Measurements from ENCODE around the gene RABL6.
"Not testable (repeated sequence)": the region's sequence is repeated elsewhere in the genome, so short reads cannot be mapped to it uniquely, and the experiment has no call there.

The RABL6 gene, protein sequence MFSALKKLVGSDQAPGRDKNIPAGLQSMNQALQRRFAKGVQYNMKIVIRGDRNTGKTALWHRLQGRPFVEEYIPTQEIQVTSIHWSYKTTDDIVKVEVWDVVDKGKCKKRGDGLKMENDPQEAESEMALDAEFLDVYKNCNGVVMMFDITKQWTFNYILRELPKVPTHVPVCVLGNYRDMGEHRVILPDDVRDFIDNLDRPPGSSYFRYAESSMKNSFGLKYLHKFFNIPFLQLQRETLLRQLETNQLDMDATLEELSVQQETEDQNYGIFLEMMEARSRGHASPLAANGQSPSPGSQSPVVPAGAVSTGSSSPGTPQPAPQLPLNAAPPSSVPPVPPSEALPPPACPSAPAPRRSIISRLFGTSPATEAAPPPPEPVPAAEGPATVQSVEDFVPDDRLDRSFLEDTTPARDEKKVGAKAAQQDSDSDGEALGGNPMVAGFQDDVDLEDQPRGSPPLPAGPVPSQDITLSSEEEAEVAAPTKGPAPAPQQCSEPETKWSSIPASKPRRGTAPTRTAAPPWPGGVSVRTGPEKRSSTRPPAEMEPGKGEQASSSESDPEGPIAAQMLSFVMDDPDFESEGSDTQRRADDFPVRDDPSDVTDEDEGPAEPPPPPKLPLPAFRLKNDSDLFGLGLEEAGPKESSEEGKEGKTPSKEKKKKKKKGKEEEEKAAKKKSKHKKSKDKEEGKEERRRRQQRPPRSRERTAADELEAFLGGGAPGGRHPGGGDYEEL
- total RNA-seq = 24.0 to 135 (median 71.8) reads per million in 18 experiments

DNA sequence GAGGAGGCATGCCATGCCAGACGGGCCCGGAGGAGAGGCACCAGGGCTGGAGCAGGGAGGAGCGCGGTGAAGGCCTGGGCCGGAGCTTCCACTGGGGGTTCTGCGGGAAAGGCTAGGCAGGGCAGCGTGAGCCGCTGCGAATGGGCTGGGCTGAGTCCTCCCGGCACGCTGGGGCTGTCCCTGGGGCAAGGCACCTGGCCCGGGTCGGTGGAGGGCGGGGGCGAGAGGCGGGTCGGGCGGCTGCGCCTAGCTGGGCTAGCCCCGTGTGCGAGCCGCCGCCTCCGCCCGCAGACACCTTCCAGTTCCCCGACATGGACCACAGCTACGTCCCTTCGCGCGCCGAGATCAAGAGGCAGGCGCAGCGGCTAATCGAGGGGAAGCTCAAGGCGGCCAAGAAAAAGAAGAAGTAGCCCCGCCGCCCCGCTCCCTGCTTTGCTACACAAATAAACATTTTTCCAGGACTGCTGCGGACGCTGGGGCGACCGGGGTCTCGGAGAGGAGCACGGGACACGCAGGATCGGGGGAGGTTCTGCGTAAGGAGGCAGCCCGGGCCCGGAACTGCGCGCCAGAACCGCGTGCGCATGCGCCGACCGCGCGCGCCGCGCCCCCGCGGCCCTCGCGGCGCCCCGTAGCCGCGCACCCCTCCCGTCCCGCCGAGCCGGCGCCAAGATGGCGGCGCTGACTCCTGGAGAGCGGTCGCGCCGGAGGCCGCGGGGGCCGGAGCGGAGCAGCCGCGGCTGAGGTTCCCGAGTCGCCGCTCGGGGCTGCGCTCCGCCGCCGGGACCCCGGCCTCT is at the start of gene RABL6:
TSS of gene RABL6 (plus strand) at position 668 of the 794 bp plus-strand sequence. CDS start 249 bp downstream, outside the sequence.
- peak; percentile 69 to 87 for DNase-seq

DNA sequence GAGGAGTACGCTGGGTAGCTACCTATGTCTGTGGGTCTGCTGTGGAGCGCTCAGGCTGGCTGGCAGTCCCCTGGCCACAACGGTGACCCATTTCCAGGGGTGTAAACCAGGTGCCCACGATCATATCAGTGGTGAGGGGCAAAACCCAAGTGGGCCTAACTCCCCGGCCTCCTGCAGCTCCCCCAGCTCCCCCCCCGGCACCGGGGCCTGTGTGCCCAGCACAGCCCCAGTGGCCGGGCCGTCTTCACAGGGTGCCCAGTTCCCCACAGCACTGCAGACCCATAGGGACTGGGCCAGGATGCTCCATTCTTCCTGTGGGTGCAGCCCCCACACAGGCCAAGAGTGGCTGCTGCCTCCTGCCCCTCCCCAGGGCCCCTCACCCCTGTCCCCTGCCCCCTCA is 48.7 kb upstream of the RABL6 start:
- DNase-seq = no peak

DNA sequence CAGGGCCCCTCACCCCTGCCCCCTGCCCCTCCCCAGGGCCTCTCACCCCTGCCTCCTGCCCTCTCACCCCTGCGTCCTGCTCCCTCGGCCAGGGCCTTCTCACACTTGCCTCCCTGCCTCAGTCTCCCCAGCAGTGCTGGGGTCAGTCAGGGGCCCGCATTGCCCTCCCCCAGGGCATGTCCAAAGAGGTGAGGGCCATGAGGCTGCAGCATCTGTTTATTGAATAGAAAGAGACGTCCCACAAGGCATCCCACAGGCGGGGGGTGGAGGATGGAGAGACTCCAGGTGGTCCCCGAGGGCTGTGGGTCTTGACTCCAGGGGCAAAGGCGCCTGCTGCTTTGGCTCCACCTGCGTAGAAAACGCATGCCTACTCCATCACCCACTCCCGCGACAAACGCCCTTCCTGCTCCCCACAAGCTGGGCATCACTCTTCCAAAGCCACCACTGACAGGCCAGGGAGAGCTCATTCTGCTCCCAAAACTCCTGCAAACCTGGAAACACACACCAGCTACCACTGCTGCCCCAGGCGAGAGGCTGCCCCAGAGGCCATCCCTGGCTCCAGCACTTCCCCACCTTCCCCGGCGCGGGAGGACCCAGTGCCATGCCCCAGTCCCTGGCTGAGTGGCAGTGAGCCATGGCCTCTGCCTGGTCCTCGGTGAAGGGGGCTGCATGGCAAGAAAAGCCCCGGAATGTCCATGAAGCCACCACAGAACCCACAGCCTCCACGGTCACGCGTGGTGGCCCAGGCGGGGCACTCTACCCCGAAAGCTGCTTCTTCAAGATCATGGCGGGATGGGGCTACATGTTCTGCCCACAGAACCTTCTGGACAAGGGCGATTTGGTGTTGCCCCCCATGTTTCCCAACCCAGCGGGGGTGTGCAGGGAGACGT is 48.1 kb upstream of the RABL6 start:
- no peak for DNase-seq

DNA sequence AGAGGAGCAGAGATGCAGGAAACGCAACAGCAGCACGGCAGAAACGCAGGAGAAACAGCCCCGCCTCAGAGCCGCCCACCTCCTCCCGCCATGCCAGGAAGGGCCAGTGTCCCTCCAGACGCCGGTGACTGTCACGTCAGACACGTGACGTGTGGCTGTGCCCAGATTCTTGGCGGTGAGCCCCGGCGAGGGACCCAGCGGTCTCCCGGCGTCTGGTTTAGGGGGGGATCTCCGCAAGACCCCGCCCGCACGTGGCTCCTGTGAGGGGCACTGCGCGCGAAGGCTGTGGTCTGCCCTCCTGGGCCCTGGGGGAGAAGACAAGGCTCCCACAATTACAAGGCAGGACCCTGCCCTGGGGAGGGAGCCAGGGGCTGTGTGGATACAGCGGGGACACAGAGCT is 47.3 kb upstream of the RABL6 start:
- DNase-seq = no peak

DNA sequence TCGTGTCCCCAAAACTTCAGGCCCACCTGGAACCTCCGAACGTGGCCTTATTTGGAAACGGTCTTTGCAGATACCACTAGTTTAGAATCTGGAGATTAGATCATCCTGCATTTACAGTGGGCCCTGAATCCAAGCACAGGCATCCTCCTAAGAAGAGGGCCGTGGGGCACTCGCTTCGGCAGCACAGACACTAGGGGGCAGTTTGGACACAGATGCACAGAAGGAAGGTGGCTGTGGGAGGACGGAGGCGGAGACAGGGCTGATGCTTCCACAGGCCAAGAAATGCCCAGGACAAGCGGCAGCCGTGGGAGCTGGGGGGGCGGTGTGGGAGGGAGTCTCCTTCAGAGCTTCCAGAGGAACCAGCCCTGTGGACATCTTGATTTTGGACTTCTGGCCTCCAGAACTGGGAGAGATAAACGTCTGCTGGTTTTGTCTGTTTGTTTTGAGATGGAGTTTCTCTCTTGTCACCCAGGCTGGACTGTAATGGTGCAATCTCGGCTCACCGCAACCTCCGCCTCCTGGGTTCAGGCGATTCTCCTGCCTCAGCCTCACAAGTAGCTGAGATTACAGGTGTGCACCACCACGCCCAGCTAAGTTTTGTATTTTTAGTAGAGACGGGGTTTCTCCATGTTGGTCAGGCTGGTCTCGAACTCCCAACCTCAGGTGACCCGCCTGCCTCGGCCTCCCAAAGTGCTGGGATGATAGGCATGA is 46.8 kb upstream of the RABL6 start:
- peak; percentile 42 to 65 for DNase-seq

DNA sequence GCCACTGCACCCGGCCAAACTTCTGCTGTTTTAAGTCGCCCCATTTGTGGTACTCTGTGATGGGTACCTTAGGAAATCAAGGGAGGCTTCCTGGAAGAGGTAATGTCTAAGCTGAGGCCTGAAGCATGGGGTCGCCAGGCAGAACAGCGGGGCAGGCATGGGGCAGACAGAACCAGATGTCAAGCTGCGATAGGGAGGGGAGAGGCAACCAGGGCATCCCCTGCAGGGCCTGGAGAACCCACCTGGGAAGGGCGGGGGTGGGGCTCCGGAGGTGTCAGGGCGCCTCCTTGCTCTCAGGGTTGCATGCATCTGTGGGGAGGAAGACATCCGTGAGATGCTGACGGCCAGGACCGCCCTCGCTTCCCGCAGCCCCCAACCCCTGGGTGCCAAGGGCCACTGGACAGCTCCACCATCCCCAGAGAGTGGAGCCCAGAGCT is 46.2 kb upstream of the RABL6 start:
- DNase-seq = no peak

DNA sequence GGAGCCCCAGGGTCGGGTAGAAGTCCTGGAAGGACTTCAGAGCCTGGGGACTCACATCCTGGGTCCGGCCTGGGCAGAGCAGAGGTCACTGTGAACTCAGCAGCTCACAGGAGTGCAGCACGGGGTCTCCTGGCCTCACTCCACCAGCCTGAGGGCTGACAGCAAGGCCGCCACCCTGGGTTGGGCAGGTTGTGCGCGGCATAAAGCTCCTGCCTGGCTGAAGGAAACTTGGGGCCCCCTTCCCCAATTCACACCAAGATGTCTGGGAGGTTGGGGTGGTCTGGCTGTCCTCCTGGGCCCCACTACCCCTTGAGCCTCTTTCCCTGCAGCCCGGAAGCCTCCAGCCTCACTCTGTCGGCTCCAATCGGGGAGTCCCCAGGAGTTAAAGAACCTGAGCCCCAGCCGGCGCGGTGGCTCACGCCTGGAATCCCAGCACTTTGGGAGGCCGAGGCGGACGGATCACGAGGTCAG is 45.5 kb upstream of the RABL6 start:
- DNase-seq = no peak

DNA sequence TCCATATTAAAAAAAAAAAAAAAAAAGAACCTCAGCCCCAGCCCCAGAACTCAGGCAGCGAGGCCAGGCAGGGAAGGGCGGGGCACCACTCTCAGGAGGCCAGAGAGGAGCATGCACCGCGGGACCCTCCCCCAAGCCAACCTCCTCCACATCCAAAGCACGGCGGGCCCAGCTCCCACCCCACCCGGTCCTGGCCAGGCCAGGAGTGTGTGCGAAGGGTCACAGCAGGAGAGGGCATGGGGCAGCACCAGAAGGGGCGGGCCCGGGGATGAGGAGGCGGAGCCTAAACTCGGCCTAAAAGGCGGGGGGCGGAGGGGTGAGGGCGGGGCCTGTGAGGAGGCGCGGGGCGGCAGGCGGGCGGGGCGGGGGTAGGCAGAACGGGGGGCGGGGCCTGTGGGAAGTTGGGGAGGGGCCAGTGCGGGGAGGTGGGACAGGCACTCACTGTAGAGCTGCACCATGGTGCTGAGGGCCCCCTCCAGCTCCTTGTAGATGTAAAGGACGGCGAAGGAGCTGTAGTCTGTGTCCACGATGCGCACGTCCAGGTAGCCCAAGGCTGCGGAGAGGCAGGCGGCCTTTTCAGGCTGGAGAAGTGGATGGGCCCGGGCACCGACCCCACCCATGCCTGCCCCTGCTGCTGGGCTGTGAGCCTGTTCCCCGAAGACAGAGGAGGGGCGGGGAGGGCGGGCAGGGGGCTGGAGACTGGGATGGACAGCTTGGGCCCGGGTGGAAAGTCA is 44.7 kb upstream of the RABL6 start:
- DNase-seq = no peak

DNA sequence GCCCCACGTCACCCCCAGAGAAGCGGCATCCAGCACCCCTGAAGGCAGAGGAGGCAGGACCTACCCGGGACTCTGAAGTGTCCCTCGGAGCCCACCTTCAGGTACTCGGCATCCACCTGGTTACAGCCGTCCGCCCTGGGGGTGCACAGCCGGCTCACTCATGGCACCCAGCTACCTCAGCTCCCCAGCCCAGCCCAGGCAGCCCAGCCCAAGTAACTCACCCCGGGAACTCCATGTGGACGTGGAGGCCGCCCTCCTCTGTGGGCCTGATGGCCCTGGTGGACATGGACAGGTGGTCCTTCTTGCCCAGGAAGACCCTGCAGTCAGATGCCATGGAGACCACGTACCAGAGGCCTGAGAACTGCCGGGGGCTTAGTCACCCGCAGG is 44.1 kb upstream of the RABL6 start:
- DNase-seq = no peak

DNA sequence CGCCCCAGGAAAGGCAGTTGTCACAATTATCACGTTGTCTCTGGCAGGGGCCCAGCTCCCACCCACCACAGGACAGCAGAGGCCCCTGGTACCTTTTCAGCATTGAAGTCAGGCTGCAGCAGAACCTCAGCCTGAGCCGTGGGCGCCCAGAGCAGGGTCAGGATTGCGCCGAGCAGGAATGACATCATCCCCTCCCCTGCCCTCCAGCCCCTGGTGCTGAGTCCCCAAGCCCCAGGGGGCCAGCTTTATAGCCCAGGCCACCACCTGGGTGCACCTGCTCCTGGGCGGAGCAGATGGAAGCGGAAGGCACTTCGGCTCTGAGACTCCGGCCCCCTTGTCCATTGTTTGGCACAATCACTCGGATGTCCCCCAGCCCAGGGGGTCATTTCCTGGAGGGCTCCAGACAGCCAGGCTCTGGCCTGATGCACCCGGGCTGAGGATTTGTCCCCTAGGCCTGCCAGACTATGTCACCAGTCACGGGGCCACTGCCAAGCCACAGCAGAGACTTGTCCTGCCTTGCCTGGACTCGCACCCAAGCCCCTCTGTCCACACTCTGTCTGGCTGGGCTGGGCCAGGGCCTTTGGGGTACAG is 43.4 kb upstream of the RABL6 start, which contains the start of gene LCN15:
TSS of gene LCN15 (minus strand) at position 218 of the 591 bp plus-strand sequence. CDS start at position 188, 30 bp downstream.
- DNase-seq = no peak

DNA sequence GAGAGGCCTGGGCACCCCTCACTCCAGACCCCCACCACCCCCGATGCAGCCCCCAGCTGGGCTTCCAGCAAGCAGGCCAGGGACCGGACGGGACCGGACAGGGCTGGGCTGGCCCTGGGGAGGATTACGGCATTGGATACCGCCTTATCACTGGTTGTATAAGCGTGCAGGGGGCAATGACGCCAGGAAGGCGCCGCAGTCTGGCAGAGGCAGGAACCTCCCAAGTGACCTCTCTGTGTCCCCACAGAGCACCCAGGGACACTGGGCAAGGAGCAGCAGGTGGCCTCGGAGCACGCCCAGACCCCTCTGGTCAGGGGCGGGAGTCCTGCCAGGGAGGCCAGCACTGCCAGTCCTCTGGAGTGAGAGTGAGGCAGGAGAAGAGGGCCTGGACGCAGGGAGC is 42.7 kb upstream of the RABL6 start:
- DNase-seq = no peak

DNA sequence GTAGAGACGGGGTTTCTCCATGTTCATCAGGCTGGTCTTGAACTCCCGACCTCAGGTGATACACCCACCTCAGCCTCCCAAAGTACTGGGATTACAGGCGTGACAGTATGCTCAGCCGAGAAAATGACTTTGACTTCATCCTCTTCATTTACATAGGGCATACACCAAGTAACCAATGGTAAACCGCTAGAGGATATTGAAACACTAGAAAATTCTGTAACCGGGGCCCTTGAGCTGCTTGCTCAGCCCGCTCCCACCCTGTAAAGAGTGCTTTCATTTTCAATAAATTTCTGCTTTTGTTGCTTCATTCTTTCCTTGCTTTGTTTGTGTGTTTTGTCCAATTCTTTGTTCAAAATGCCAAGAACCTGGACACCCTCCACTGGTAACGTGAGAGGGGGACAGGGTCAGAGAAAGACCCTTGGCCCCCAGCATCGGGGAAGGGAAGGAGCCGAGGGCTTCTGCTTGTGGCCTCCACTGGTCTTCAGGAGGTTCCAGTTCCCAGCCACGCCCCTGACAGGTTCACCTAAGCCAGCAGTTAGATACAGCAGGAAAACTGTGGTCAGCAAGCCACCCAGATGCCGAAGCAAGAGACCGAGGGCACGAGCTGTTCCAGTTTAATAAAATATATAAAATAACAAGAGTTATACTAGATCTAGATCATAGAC is 41.9 kb upstream of the RABL6 start:
- DNase-seq = not testable (repeated sequence)

DNA sequence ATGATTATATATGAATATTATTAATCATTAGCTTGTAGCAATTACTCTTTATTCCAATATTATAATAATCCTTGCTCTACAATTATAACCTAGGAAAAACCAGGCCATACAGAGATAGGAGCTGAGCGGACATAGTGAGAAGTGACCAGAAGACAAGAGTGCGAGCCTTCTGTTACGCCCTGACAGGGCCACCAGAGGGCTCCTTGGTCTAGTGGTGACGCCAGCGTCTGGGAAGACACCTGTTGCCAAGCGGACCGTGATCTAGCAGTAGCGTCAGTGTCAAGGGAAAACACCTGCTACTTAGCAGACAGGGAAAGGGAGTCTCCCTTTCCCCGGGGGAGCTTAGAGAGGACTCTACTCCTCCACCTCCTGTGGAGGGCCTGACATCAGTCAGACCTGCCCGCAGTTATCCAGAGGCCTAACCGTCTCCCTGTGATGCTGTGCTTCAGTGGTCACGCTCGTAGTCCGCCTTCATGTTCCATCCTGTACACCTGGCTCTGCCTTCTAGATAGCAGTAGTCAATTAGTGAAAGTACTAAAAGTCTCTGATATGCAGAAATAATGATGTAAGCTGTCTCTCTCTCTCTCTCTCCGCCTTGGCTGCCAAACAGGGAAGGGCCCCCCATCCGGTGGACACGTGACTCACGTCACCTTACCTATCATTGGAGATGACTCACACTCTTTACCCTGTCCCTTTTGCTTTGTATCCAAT is 41.2 kb upstream of the RABL6 start:
- peak; percentile 32 to 52 for DNase-seq

DNA sequence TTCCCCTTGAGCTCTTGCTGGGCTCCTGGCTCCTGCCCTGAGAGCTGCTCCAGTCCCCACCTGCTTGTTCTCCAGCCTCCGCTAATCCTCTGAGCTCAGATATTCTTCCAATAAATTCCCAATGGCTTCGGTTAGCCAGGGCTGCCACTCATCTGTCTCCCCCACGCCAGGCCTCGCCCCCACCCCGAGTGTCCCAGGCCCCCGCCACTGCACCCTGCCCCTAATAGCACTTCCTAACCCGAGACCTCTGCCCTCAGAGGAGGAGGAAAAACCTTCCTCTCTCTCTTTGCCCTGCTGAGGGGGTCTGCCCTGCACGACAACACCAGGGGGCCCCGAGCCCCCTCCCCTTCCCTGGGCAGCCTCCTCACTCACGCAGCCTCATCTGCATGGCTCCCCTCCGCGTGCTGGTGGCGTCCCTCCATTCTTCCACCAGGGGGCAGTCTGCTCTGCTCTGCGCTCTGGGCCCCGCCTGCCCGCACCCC is 38.0 kb upstream of the RABL6 start:
- DNase-seq = peak in 1 of 2 donors; percentile 28

DNA sequence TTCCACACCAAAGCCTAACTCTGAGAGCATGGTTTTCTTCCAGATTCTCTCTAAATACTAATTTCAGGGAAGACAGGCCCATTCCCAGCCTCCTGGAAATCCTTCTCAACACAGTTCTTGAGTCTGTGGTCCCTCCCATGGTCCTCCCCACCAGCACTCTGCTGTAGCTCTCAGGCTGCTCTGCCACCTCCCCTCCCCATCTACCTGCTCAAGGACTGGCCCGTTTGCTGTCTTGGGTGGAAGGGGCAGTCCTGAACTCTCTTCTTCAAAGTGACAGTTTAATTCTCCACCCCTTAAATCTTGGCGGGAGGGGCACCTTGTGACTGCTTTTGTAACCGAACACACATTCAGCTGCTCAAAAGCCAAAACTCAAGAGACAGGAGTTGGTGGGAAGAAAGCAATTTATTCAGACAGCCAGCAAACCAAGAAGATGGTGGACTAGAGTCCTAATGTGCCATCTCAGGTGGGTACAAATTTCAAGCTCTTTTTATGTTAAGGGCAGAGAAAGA is 35.8 kb upstream of the RABL6 start:
- DNase-seq = no peak

DNA sequence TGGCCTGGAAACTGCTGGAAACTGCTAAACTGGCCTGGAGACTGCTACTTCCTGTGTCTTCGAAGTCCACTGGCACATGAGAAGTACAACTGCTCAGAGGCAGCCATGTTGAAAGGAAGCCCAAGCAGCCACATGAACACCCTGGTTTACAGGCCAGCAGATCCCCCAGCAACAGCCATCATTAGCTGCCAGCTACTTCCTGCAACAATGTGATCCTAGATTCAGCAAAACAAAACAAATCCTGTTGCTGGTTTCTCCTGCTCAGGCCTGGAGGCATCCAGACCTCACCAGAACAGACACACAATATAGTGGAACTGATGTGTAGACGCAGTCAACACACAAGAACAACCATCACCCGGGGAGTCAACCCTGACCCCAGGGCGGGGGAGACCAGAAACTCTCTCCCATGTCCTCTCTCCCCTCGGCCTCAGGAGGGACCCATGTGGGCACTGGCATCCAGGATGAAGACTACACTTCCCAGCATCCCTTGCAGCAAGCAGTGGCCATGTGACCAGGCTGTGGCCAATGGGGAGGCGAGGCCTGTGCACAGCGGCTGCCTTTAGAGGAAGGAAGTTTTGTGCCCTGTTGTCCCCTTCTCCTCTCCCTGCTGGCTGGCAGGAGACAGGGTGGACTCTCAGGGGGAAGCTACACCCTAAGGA is 34.2 kb upstream of the RABL6 start:
- DNase-seq = peak; percentile 49 to 55

DNA sequence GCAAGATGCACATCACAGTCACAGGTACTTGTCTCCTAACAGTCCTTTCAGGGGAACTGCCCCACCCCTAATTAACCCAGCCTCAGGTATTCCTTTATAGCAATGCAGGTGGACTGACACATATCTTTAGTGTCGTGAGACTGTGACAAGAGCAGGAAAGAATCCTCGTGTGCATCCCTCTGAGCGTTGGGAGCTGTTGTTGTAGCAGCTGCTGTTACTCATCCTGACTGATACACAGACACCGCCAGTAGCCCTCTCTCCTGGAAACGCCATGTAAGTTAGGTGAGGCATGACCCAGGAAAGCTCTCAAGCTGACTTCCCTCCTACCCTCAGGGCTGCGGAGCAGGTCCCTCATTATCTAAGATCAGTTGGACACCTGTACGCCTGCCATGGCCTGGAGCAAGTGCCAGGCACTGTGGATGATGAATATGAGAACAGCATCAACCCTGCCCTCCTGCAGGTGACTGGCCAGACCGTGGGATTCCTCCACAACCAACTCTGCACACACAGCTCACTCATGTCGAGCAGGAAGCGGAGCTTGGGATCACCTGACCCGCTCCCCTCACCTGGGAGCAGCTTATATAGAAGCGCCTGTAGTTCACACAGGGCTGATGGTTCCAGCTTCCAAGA is 33.2 kb upstream of the RABL6 start:
- DNase-seq = no peak

Measured in inflammatory macrophage (primary cell).